ENCODE data around the gene GLRX3. TPM values are rescaled to one million over a fixed set of nuclear protein-coding genes. Genes with fewer than 3 reads are reported as not detected.
"Not testable (repeated sequence)": the region's sequence is repeated elsewhere in the genome, so short reads cannot be mapped to it uniquely, and the experiment has no call there.

Gene GLRX3
- total RNA-seq, 1 experiment from 2014 or later, result 177 TPM

GRCh38 chr10:130111113-130111851 is 24.9 kb upstream of the GLRX3 start:
- intact Hi-C loops (cut with micrococcal nuclease), result loop anchor here (1.0 to 2.0 kb wide), 2 partner anchors 25 to 566 kb away; partner anchors contain the start of gene GLRX3
- CTCF ChIA-PET, result interaction anchor here (0.6 to 4.7 kb wide), 10 partner anchors 12 to 1848 kb away, joined by 3 to 64 read pairs (median 3); partner anchors contain the start of gene GLRX3
- Mint-ChIP-seq H3K9me3 (ENCODE audit: unreplicated experiment) (no peaks in the 10 kb centered on the region), H3K36me3 (ENCODE audit: insufficient read depth, unreplicated experiment) (peaks cover 7% of the 10 kb centered on the region), H3K4me3 (ENCODE audit: unreplicated experiment) (peak overlapping the region; percentile 85), H3K27ac (ENCODE audit: low read depth, unreplicated experiment) (peak overlapping the region; percentile 88), H3K4me1 (ENCODE audit: insufficient read depth, unreplicated experiment) (peaks cover 15% of the 10 kb centered on the region), H3K27me3 (ENCODE audit: insufficient read depth, unreplicated experiment) (no peaks in the 10 kb centered on the region)
- POLR2A ChIA-PET, result interaction anchor here (0.6 to 5.0 kb wide), 24 partner anchors 10 to 1843 kb away, joined by 3 to 275 read pairs (median 4); partner anchors contain the start of genes GLRX3 and MGMT
- DNase-seq (ENCODE audit: unreplicated experiment), result peak; percentile 98
- TF ChIP-seq CTCF (IDR thresholded peaks at IDR 0.05; ENCODE audit: unreplicated experiment), result no peak
- BruUV-seq (replicated peaks), result TSS peak; percentile 79

GRCh38 chr10:130111852-130112180 is 24.4 kb upstream of the GLRX3 start:
- POLR2A ChIA-PET, result interaction anchor here (0.6 to 5.0 kb wide), 13 partner anchors 10 to 1777 kb away, joined by 3 to 275 read pairs (median 6); partner anchors contain the start of genes GLRX3 and MGMT
- no TSS peak for BruUV-seq (replicated peaks)
- CTCF ChIA-PET, result interaction anchor here (0.6 to 4.7 kb wide), 5 partner anchors 17 to 1848 kb away, joined by 3 to 64 read pairs (median 3); partner anchors contain the start of gene GLRX3
- Mint-ChIP-seq H3K4me1 (ENCODE audit: insufficient read depth, unreplicated experiment) (peaks cover 15% of the 10 kb centered on the region), H3K9me3 (ENCODE audit: unreplicated experiment) (no peaks in the 10 kb centered on the region), H3K36me3 (ENCODE audit: insufficient read depth, unreplicated experiment) (peaks cover 7% of the 10 kb centered on the region), H3K4me3 (ENCODE audit: unreplicated experiment) (peak overlapping the region; percentile 85), H3K27ac (ENCODE audit: low read depth, unreplicated experiment) (peak overlapping the region; percentile 88), H3K27me3 (ENCODE audit: insufficient read depth, unreplicated experiment) (no peaks in the 10 kb centered on the region)
- intact Hi-C loops (cut with micrococcal nuclease), result loop anchor here (1.0 to 2.0 kb wide), 2 partner anchors 24 to 567 kb away; partner anchors contain the start of gene GLRX3
- TF ChIP-seq CTCF (IDR thresholded peaks at IDR 0.05; ENCODE audit: unreplicated experiment), result no peak
- DNase-seq (ENCODE audit: unreplicated experiment), result no peak

GRCh38 chr10:130112821-130113220 is 23.4 kb upstream of the GLRX3 start:
- H3K4me1 Mint-ChIP-seq (ENCODE audit: insufficient read depth, unreplicated experiment), result peaks cover 15% of the 10 kb centered on the region
- H3K27ac Mint-ChIP-seq (ENCODE audit: low read depth, unreplicated experiment), result no peak overlapping the region
- H3K9me3 Mint-ChIP-seq (ENCODE audit: unreplicated experiment), result peaks cover 7% of the 10 kb centered on the region
- ChIA-PET POLR2A (interaction anchor here (5.0 kb wide), 1 partner anchor 24 kb away, joined by 275 read pairs; the partner anchor contains the start of gene GLRX3), CTCF (no interaction called here)
- TF ChIP-seq CTCF (IDR thresholded peaks at IDR 0.05; ENCODE audit: unreplicated experiment), result no peak
- no TSS peak for BruUV-seq (replicated peaks)
- no peaks in the 10 kb centered on the region for H3K27me3 Mint-ChIP-seq (ENCODE audit: insufficient read depth, unreplicated experiment)
- H3K36me3 Mint-ChIP-seq (ENCODE audit: insufficient read depth, unreplicated experiment), result no peaks in the 10 kb centered on the region
- H3K4me3 Mint-ChIP-seq (ENCODE audit: unreplicated experiment), result no peak overlapping the region
- intact Hi-C loops (cut with micrococcal nuclease), result no loop called here
- no peak for DNase-seq (ENCODE audit: unreplicated experiment)

- not testable (repeated sequence) for BruUV-seq (replicated peaks)
- ChIA-PET POLR2A (interaction anchor here (1.1 kb wide), 1 partner anchor 19 kb away, joined by 3 read pairs; the partner anchor contains the start of gene GLRX3), CTCF (interaction anchor here (0.6 to 1.0 kb wide), 4 partner anchors 10 to 47 kb away, joined by 3 read pairs; no protein-coding TSS in a partner anchor)
These were observed 19.2 kb upstream of the GLRX3 start for GRCh38 chr10:130116942-130117341.

GRCh38 chr10:130117535-130117934 is 18.7 kb upstream of the GLRX3 start:
- intact Hi-C loops (cut with micrococcal nuclease); BruUV-seq (replicated peaks); H3K4me1 Mint-ChIP-seq (ENCODE audit: insufficient read depth, unreplicated experiment); H3K4me3 Mint-ChIP-seq (ENCODE audit: unreplicated experiment); H3K27me3 Mint-ChIP-seq (ENCODE audit: insufficient read depth, unreplicated experiment); H3K27ac Mint-ChIP-seq (ENCODE audit: low read depth, unreplicated experiment); H3K9me3 Mint-ChIP-seq (ENCODE audit: unreplicated experiment); POLR2A ChIA-PET; H3K36me3 Mint-ChIP-seq (ENCODE audit: insufficient read depth, unreplicated experiment); DNase-seq (ENCODE audit: unreplicated experiment): not testable (repeated sequence)
- CTCF ChIA-PET, result interaction anchor here (0.6 to 1.2 kb wide), 4 partner anchors 8 to 12 kb away, joined by 3 to 4 read pairs (median 3); no protein-coding TSS in a partner anchor

More at GRCh38 chr10:130116942-130117341, 19.2 kb upstream of the GLRX3 start:
- DNase-seq (ENCODE audit: unreplicated experiment); intact Hi-C loops (cut with micrococcal nuclease); H3K4me3 Mint-ChIP-seq (ENCODE audit: unreplicated experiment); H3K9me3 Mint-ChIP-seq (ENCODE audit: unreplicated experiment); H3K36me3 Mint-ChIP-seq (ENCODE audit: insufficient read depth, unreplicated experiment); H3K4me1 Mint-ChIP-seq (ENCODE audit: insufficient read depth, unreplicated experiment); H3K27me3 Mint-ChIP-seq (ENCODE audit: insufficient read depth, unreplicated experiment); H3K27ac Mint-ChIP-seq (ENCODE audit: low read depth, unreplicated experiment): not testable (repeated sequence)

Data from MCF 10A (cell line).